Left cardiac atrium (tissue), 4 donors: ENCODE measurements around the gene SIAH2. TPM values are rescaled to one million over a fixed set of nuclear protein-coding genes. Genes with fewer than 3 reads are reported as not detected.
A peak's percentile ranks its signal among the peaks of the same experiment; 100 is the strongest.

Experiments used
- ATAC-seq, 2 donors: fragments of 200-7000 bp; cut with Tn5 transposase; one replicate each; pipeline ENCODE4 v1.9.1; 2020; ENCODE audit warnings: mild to moderate bottlenecking in 2 of 2, moderate library complexity in 2 of 2
- DNase-seq: peaks from one replicate; pipeline ENCODE4 v3.0.0-alpha.2; 2020
- intact Hi-C, 2 donors: fragments of 100-400 bp; cut with DNase I; formaldehyde crosslinking; loops; one replicate each; pipeline versions ENCODE4 v1.14.1 to v1.15.1; 2022 to 2023
- total RNA-seq, 2 donors: library from RNA; stranded (reverse); fragmentation: NEBNext Ultra II Directional; extraction: Animal tissue kit (Norgen Biotek cat#: 25700); gene quantifications; one replicate each; pipeline ENCODE4 v1.2.1, GENCODE V29; 2021
- donor health status: DM: no; HTN: yes; CAD: no.
- donor health status: DM: no; HTN: yes; CAD: no; lungs with severe emphysema.
- donor health status: DM: yes; HTN: yes; CAD: no.
- donor health status: Dilated cardiomyopathy.

Gene SIAH2
- total RNA-seq, 2 donors from 2014 or later: 14.7 to 16.4 TPM

- intact Hi-C loops: no loop called here
- ATAC-seq (no peak), DNase-seq (no peak)
These were observed 5.6 kb downstream of the SIAH2 start for GRCh38 chr3:150757364-150757763.

GRCh38 chr3:150756491-150757059, 6.4 kb downstream of the SIAH2 start:
- DNase-seq (no peak), ATAC-seq (no peak)
- intact Hi-C loops: no loop called here

DNA sequence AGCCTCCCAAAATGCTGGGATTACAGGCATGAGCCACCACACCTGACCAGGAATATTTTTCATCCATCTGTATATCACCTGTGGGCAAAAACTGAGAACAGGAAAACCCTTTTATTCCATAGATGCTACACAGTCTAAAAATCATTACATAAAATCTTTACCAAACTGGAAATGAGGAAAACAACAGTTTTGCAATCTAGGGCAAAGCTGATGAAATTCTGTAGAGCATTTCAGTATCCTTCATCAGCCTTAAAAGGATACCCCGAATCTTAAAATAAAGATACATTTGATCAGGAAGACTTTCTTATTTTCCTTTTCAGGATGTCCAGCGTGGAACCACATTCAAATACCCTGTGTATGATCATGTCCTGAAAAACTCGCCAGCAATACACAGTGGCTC, 7.1 kb downstream of the SIAH2 start:
- DNase-seq (no peak), ATAC-seq (no peak)
- intact Hi-C loops: no loop called here

DNA sequence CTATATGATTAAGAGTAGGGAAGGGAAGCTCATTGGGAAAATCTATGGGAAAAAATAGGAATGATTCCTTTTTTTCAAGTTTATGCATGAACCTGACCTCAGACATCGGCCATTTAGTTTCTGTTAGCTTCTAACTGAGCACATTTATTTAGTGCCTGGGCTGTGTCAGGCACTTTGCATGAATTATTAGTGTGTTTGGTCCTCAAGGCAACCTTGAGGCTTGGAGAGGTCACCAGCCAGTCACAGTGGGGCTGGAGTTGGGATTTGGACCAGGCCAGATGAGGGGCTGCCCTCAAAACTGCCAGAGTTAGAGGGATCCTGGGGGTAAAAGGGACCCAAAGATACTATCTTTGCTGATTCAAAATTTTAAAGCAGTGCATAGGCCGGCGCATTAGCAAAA, 8.1 kb downstream of the SIAH2 start:
- intact Hi-C loops: no loop called here
- no peak for DNase-seq
- no peak for ATAC-seq

GRCh38 chr3:150751781-150752263, 11.1 kb downstream of the SIAH2 start:
- ATAC-seq (peak; percentile 54 to 71), DNase-seq (no peak)
- intact Hi-C loops: no loop called here

DNA sequence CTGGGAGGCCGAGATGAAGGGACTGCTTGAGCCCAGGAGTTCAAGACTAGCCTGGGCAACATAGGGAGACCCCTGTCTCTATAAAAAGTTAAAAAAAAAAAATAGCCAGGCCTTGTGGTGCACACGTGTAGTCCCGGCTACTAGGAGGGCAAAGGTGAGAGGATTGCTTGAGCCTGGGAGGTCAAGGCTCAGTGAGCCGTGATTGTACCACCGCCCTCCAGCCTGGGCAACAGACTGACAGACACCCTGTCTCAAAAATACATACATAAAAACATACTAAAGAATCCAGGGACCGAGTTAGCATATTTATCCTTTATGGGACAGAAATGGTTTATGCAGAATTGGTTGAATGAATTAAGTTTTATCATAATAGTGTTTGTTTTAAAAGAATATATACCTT, 13.7 kb downstream of the SIAH2 start:
- DNase-seq (no peak), ATAC-seq (no peak)
- intact Hi-C loops: no loop called here

- intact Hi-C loops: no loop called here
- DNase-seq (no peak), ATAC-seq (no peak)
These were observed 14.3 kb downstream of the SIAH2 start for GRCh38 chr3:150748684-150749047.

DNA sequence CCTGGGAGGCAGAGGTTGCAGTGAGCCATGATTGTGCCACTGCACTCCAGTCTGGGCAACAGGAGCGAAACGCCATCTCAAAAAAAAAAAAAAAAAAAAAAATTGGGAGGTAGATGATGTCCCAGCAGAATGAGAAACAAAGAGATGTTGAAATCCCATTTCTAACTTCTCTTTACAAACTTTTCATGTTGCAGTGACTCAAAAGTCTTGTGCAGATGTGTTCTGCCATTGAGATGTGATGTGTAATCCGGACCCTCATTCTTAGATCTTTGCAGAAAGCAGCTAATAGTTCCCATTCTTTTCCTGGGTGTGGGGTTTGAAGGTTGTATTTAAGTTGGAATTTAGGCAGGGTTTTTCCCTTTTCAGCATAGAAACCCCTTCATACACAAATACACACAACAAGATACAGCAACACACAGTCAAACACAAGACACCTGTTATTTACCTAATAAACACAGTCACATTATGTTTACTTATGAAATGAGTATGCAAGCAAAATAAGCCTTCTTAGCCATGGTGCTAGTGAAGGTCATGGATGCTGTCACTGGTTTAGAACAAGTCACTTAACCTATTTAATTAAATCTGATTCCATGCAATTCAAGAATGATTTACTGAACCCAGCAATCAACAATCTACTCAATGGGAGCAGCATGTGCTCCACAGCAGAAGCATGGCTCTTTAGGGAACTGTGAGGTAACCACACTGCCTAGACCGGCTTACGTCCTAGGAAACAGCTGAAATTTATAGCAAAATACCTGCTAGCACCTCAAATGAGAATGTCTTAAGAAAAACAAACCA, 14.9 kb downstream of the SIAH2 start:
- intact Hi-C loops: no loop called here
- no peak for DNase-seq
- ATAC-seq: no peak

- DNase-seq: no peak
- intact Hi-C loops: no loop called here
- ATAC-seq: no peak
These were observed 16.0 kb downstream of the SIAH2 start for GRCh38 chr3:150746791-150747590.

- ATAC-seq (no peak), DNase-seq (no peak)
- intact Hi-C loops: no loop called here
These were observed 17.1 kb downstream of the SIAH2 start for GRCh38 chr3:150745832-150746231.

- ATAC-seq (no peak), DNase-seq (no peak)
- intact Hi-C loops: no loop called here
These were observed 18.1 kb downstream of the SIAH2 start for GRCh38 chr3:150744919-150745211.

DNA sequence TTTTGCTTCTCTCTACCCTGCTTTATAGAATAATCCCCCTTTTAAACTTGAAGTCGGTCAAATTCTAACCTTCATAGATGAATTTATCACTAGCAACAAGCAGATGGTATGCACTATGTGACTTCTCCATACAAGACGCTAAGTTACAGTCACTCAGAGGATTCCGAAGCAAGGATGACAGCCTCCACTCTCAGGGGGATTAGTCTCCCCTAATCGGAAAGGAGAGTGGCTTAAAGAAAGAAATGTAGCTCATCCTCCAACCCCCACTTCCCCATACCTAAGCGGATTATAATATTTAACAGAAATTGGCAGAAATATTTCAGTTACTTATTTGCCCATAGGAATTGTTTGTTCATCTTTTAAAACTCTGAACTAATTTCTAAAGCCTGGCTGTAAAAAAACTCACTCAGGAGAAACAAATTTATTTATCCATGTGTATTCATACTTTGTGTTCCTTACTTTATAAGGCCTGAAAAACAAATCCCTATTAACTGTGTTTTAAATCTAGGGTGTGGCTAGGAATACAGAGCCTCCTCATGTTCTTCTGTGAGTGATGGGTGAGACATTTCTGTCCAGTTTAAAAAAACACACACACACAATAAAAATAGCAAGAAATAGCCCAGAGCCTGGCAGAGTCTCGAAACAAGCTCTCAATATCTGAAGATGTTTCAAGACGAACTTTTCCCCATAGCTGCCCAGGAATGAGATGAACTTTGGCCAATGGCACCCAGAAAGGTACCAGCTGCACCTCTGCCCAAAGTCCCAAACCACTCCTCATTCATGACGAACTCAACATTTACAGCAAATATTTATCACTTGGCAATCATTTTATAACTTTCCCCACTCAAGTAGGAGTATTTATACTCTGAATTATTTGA, 18.7 kb downstream of the SIAH2 start:
- DNase-seq (no peak), ATAC-seq (peak in 1 of 2 donors; percentile 17)
- intact Hi-C loops: no loop called here

DNA sequence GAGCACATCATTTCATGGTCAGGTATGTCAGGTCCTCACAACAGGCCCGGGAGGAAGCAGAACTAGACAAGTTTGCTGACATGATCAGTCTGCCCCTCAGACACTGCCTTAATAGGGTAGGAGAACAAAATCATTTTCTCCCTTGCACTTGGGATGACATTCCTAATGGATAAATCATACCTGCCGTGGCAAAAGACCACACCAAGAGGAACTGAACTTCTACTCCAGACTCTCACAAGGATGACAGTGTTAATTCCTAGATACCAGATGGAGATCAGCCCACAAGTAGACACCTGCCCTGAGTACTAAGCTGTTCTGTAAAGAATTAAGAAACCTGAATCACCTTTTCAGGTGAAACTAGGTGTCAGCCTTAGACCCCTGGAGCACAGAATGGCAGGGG, 19.5 kb downstream of the SIAH2 start:
- DNase-seq (no peak), ATAC-seq (peak in 1 of 2 donors; percentile 21)
- intact Hi-C loops: no loop called here

DNA sequence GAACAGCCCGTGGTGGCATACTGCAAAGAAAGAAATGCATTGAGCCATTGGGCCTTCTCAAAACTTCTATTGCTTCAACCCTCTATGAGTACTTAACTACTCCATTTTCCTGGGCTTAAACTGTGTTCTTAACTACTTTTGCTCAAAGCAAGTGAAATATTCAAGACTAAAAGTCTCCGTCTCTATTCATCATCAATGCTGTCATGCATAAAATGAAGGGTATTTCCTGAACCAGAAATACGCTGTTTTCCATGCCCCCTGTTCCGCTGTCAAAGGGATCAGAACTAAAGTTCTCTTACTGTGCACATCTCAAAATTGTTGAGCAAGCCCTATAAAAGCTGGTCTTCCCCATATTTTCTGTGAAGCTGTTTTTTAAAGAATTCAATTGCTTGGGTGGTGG, 20.3 kb downstream of the SIAH2 start:
- DNase-seq (no peak), ATAC-seq (no peak)
- intact Hi-C loops: no loop called here

DNA sequence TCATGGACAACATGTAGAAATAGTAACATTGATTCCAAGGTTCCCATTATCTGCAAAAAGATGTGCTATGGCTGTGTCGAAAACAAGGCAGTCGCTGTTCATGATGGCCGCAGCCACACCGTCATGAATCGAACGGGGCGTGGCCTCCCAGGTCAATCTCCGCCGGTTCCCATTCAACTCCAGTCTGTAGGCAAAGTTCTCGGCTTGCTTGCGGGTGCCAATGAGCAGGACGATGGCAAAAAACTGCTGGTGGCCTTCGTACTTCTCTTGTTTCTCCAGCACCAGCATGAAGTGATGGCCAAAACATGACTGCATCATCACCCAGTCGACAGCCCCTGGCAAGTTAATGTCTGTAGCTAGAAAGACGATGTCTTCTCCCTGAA, 20.8 kb downstream of the SIAH2 start:
- no peak for DNase-seq
- intact Hi-C loops: no loop called here
- no peak for ATAC-seq

GRCh38 chr3:150741497-150742140, 21.4 kb downstream of the SIAH2 start:
- intact Hi-C loops: no loop called here
- DNase-seq: no peak
- ATAC-seq: no peak

DNA sequence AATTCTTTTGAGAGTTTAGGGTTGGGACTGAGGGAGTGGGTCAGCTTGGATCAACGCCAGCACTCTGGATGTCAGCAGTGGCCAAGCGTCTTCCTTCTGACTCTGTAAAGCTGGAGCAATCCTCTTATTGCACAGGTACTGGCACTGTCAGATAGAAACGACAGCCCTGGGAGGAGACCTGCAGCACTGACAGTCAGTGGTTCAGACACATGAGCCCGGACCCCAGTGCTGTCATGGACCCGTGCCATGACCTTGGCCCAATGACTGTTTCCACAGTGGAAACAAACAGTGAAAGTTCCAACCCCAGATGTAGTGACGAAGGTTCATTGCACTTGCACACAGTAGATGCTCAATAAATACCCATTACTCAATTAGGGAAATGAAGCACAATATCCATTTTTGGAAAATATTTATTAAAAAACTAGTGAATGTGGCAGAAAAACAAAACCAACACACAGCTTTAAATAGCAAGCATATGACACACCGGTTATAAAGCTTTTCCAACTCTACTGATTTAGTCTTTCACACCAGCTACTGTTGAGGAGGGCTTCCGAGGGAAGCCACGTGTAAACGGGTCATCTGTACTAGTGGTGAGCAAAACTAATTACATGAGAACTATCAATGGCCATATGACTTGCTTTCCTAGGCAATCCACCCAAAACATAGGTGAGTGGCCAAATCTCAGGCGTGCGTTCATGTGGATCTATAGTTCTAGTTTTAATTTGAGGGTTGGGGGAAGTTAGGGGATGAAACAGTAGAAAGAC, 22.1 kb downstream of the SIAH2 start:
- peak in 1 of 2 donors; percentile 36 for ATAC-seq
- no peak for DNase-seq
- intact Hi-C loops: no loop called here

DNA sequence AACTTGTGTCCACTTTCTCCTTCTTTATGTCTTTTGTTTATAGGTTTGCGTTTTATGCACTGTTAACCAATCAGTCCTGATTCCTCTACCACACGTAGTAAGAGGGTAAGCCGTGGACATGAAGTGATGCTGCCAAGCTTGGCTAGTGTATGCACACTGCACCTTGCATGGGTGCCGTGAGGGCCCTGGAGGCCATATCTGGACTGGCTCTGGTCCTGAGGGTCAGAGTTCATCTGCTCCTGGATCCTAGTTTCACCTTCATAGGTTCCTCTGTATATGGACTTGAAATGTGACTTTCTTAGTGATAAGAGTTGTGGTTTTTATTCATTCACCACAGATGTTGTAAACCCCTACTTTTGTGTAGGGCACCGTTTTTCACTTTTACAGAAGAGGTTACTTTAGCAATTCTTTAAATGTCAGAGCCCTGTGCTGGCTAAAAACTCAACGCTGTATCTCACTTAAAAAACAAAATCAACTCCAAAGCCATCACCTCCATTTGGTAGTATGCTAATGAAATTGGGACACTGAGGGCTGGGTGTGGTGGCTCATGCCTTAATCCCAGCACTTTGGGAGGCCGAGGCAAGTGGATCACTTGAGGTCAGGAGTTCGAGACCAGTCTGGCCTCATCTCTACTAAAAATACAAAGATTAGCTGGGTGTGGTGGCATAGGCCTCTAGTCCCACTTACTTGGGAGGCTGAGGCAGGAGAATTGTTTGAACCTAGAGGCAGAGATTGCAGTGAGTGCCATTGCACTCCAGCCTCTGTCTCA, 22.9 kb downstream of the SIAH2 start:
- intact Hi-C loops: no loop called here
- DNase-seq (no peak), ATAC-seq (no peak)
